ENCODE measurements around the gene MBL2. TPM values are rescaled to one million over a fixed set of nuclear protein-coding genes. Genes with fewer than 3 reads are reported as not detected.

MBL2 gene
- polyA plus RNA-seq, 1 donor from 2014 or later, result not detected

GRCh38 chr10:52740155-52740549 is 32.4 kb downstream of the MBL2 start (continued):
- TF ChIP-seq CTCF (IDR thresholded peaks at IDR 0.05; ENCODE audit: poor library complexity, severe bottlenecking), result no peak
- TF ChIP-seq EZH2 (IDR thresholded peaks at IDR 0.05; ENCODE audit: borderline replicate concordance, insufficient read depth, low read length, poor library complexity, severe bottlenecking), result no peak

- H3K79me2 ChIP-seq (replicated peaks; ENCODE audit: insufficient read depth, low read length), result no peaks in the 10 kb centered on the region
- H3K9me2 ChIP-seq (ENCODE audit: insufficient read depth, low read length), result no peaks in the 10 kb centered on the region
- H3K27me3 ChIP-seq (ENCODE audit: insufficient read depth, low read depth, low read length), result no peaks in the 10 kb centered on the region
- H3F3A ChIP-seq (ENCODE audit: insufficient read depth, low read length, poor library complexity, severe bottlenecking), result no peaks in the 10 kb centered on the region
- no peak for TF ChIP-seq POLR2AphosphoS5 (IDR thresholded peaks at IDR 0.05)
- no peak for TF ChIP-seq EZH2 (IDR thresholded peaks at IDR 0.05; ENCODE audit: borderline replicate concordance, insufficient read depth, low read length, poor library complexity, severe bottlenecking)
- no peak for TF ChIP-seq CTCF (IDR thresholded peaks at IDR 0.05; ENCODE audit: poor library complexity, severe bottlenecking)
- TF ChIP-seq RAD21 (conservative IDR thresholded peaks at IDR 0.05), result no peak
- no peak for TF ChIP-seq MXI1 (conservative IDR thresholded peaks at IDR 0.05; ENCODE audit: poor library complexity, severe bottlenecking)
- TF ChIP-seq TAF1 (IDR thresholded peaks at IDR 0.05; ENCODE audit: low read depth), result no peak
- no peak for TF ChIP-seq EP300 (conservative IDR thresholded peaks at IDR 0.05; ENCODE audit: poor library complexity, severe bottlenecking)
- TF ChIP-seq SMC3 (conservative IDR thresholded peaks at IDR 0.05; ENCODE audit: poor library complexity), result no peak
- TF ChIP-seq, protein P1, sequence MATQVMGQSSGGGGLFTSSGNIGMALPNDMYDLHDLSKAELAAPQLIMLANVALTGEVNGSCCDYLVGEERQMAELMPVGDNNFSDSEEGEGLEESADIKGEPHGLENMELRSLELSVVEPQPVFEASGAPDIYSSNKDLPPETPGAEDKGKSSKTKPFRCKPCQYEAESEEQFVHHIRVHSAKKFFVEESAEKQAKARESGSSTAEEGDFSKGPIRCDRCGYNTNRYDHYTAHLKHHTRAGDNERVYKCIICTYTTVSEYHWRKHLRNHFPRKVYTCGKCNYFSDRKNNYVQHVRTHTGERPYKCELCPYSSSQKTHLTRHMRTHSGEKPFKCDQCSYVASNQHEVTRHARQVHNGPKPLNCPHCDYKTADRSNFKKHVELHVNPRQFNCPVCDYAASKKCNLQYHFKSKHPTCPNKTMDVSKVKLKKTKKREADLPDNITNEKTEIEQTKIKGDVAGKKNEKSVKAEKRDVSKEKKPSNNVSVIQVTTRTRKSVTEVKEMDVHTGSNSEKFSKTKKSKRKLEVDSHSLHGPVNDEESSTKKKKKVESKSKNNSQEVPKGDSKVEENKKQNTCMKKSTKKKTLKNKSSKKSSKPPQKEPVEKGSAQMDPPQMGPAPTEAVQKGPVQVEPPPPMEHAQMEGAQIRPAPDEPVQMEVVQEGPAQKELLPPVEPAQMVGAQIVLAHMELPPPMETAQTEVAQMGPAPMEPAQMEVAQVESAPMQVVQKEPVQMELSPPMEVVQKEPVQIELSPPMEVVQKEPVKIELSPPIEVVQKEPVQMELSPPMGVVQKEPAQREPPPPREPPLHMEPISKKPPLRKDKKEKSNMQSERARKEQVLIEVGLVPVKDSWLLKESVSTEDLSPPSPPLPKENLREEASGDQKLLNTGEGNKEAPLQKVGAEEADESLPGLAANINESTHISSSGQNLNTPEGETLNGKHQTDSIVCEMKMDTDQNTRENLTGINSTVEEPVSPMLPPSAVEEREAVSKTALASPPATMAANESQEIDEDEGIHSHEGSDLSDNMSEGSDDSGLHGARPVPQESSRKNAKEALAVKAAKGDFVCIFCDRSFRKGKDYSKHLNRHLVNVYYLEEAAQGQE (IDR thresholded peaks at IDR 0.05; ENCODE audit: borderline replicate concordance), result no peak
- H4K20me1 ChIP-seq (ENCODE audit: insufficient read depth), result no peaks in the 10 kb centered on the region
- H3K9me3 ChIP-seq (ENCODE audit: low read length), result no peaks in the 10 kb centered on the region
- no peak overlapping the region for H3K4me3 ChIP-seq (ENCODE audit: low read length)
- no peak overlapping the region for H3K4me2 ChIP-seq (ENCODE audit: low read length)
- H3K27ac ChIP-seq (ENCODE audit: low read length), result no peak overlapping the region
- H2AFZ ChIP-seq (ENCODE audit: low read depth, low read length), result no peak overlapping the region
- no peaks in the 10 kb centered on the region for H3K36me3 ChIP-seq (ENCODE audit: insufficient read depth, low read length)
- no peak overlapping the region for H3K9ac ChIP-seq (ENCODE audit: low read length)
Measured at GRCh38 chr10:52739380-52740154, 33.0 kb downstream of the MBL2 start.

All from neural cell (in vitro differentiated cells).